Ascending aorta (tissue), 2 donors: Measurements from ENCODE around the gene MYL10. TPM values are rescaled to one million over a fixed set of nuclear protein-coding genes. Genes with fewer than 3 reads are reported as not detected.

Experiments used
- DNase-seq, 2 donors: peaks; one replicate each; pipeline ENCODE4 v3.0.0-alpha.2; 2019; ENCODE audit warnings: low spot score in 2 of 2
- H3K27ac ChIP-seq, 2 donors: fragments of 200-600 bp; sonication (generic); one replicate each; pipeline ENCODE4 v1.5.1; 2016 to 2017; ENCODE audit warnings: mild to moderate bottlenecking in 1 of 2
- H3K27me3 ChIP-seq: fragments of 200-600 bp; sonication (generic); one replicate; pipeline ENCODE4 v1.5.1; 2017
- H3K36me3 ChIP-seq, 2 donors: fragments of 200-600 bp; sonication (generic); one replicate each; pipeline ENCODE4 v1.5.1; 2016
- H3K4me1 ChIP-seq, 2 donors: fragments of 200-600 bp; sonication (generic); one replicate each; pipeline ENCODE4 v1.5.1; 2016 to 2017; ENCODE audit warnings: mild to moderate bottlenecking in 1 of 2
- H3K4me3 ChIP-seq, 2 donors: fragments of 200-600 bp; sonication (generic); one replicate each; pipeline ENCODE4 v1.5.1; 2016 to 2017; ENCODE audit warnings: mild to moderate bottlenecking in 1 of 2
- H3K9me3 ChIP-seq, 2 donors: fragments of 200-600 bp; sonication (generic); one replicate each; pipeline ENCODE4 v1.5.1; 2016
- intact Hi-C: fragments of 100-400 bp; cut with DNase I; formaldehyde crosslinking; loops from one replicate; pipeline ENCODE4 v1.15.1; 2023
- total RNA-seq: library from RNA; depleted of rRNA; stranded (reverse); fragments of >200 nt; gene quantifications from one replicate; pipeline ENCODE4 v1.1.0, GENCODE V29; 2016
- TF ChIP-seq, protein P1 (sequence below), 3 experiments: fragments of 200-600 bp in 2 of 3; fragments of 450-650 bp in 1 of 3; sonication (generic) in 2 of 3; IDR thresholded peaks; one replicate each; pipeline ENCODE4 v1.5.1; 2016 to 2019; ENCODE audit warnings: antibody characterized with exemption in 3 of 3, mild to moderate bottlenecking in 1 of 3, moderate library complexity in 1 of 3

MYL10 gene
- total RNA-seq, 1 donor from 2014 or later: not detected

GRCh38 chr7:101614098-101614938 is 14.8 kb downstream of the MYL10 start:
- H3K9me3 ChIP-seq: no peaks in the 10 kb centered on the region
- no peaks in the 10 kb centered on the region for H3K27me3 ChIP-seq
- TF ChIP-seq, protein P1, sequence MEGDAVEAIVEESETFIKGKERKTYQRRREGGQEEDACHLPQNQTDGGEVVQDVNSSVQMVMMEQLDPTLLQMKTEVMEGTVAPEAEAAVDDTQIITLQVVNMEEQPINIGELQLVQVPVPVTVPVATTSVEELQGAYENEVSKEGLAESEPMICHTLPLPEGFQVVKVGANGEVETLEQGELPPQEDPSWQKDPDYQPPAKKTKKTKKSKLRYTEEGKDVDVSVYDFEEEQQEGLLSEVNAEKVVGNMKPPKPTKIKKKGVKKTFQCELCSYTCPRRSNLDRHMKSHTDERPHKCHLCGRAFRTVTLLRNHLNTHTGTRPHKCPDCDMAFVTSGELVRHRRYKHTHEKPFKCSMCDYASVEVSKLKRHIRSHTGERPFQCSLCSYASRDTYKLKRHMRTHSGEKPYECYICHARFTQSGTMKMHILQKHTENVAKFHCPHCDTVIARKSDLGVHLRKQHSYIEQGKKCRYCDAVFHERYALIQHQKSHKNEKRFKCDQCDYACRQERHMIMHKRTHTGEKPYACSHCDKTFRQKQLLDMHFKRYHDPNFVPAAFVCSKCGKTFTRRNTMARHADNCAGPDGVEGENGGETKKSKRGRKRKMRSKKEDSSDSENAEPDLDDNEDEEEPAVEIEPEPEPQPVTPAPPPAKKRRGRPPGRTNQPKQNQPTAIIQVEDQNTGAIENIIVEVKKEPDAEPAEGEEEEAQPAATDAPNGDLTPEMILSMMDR (IDR thresholded peaks at IDR 0.05): no peak
- intact Hi-C loops: loop anchor here (2.0 to 10.0 kb wide), 2 partner anchors 66 to 320 kb away; no protein-coding TSS in a partner anchor
- no peak overlapping the region for H3K4me3 ChIP-seq
- no peaks in the 10 kb centered on the region for H3K36me3 ChIP-seq
- H3K4me1 ChIP-seq: peaks cover 11 to 21% of the 10 kb centered on the region in 2 donors
- peak overlapping the region; percentile 75 to 96 for H3K27ac ChIP-seq
- DNase-seq: peak; percentile 20 to 85

GRCh38 chr7:101612885-101613515 is 16.1 kb downstream of the MYL10 start:
- no peak for DNase-seq
- H3K36me3 ChIP-seq: no peaks in the 10 kb centered on the region
- peaks cover 11 to 21% of the 10 kb centered on the region in 2 donors for H3K4me1 ChIP-seq
- H3K27ac ChIP-seq: peak overlapping the region; percentile 75 to 96
- TF ChIP-seq, protein P1 (IDR thresholded peaks at IDR 0.05): no peak
- no peaks in the 10 kb centered on the region for H3K9me3 ChIP-seq
- intact Hi-C loops: loop anchor here (10.0 kb wide), 1 partner anchor 322 kb away; no protein-coding TSS in a partner anchor
- no peaks in the 10 kb centered on the region for H3K27me3 ChIP-seq
- H3K4me3 ChIP-seq: no peak overlapping the region

GRCh38 chr7:101608772-101609713 is 20.1 kb downstream of the MYL10 start:
- H3K9me3 ChIP-seq: no peaks in the 10 kb centered on the region
- TF ChIP-seq, protein P1 (IDR thresholded peaks at IDR 0.05): no peak
- H3K4me1 ChIP-seq: peaks cover 0 to 9% of the 10 kb centered on the region in 2 donors
- no peak overlapping the region for H3K4me3 ChIP-seq
- no peaks in the 10 kb centered on the region for H3K36me3 ChIP-seq
- intact Hi-C loops: loop anchor here (10.0 kb wide), 1 partner anchor 516 kb away; no protein-coding TSS in a partner anchor
- DNase-seq: no peak
- H3K27me3 ChIP-seq: no peaks in the 10 kb centered on the region
- no peak overlapping the region for H3K27ac ChIP-seq

DNA sequence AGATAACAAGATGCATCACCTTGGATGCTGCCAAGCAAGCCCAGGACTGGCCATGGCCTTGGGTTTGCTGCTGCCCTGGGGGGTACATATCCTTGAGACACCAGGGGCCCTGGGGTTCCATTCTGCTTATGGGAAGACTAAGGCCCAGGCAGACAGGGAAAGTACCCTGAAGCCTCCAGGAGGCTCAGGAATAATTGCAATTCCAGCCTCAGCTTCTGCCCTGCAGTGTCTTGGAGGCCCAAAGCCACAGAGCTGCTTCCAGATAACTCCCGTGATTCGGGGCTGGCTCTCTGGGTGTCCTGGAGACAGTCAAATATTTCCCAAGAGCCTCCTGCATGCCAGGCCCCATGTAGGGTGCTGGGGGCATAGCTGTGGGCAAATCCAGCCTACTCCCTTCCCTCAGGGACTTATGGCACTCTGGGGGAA is 22.6 kb downstream of the MYL10 start:
- no peaks in the 10 kb centered on the region for H3K9me3 ChIP-seq
- H3K4me3 ChIP-seq: no peak overlapping the region
- H3K36me3 ChIP-seq: no peaks in the 10 kb centered on the region
- intact Hi-C loops: loop anchor here (10.0 kb wide), 1 partner anchor 518 kb away; no protein-coding TSS in a partner anchor
- no peak for DNase-seq
- H3K4me1 ChIP-seq: peaks cover 0 to 6% of the 10 kb centered on the region in 2 donors
- H3K27ac ChIP-seq: no peak overlapping the region
- no peaks in the 10 kb centered on the region for H3K27me3 ChIP-seq
- TF ChIP-seq, protein P1 (IDR thresholded peaks at IDR 0.05): no peak
